Measurements from ENCODE around the gene UBQLN4.

Gene UBQLN4

GRCh38 chr1:156014829-156015228, 38.8 kb downstream of the UBQLN4 start:
- no peak for DNase-seq (ENCODE audit: low spot score)

GRCh38 chr1:156012051-156012817, 41.4 kb downstream of the UBQLN4 start:
- no peak for DNase-seq (ENCODE audit: low spot score)

- DNase-seq (ENCODE audit: low spot score): peak; percentile 2
Observed at GRCh38 chr1:156009404-156009803, 44.2 kb downstream of the UBQLN4 start.

- DNase-seq (ENCODE audit: low spot score): peak; percentile 14
Observed at GRCh38 chr1:156006666-156007376, 46.8 kb downstream of the UBQLN4 start.

- DNase-seq (ENCODE audit: low spot score): no peak
Observed at GRCh38 chr1:156004843-156005584, 48.6 kb downstream of the UBQLN4 start.

GRCh38 chr1:156003923-156004188, 49.7 kb downstream of the UBQLN4 start:
- no peak for DNase-seq (ENCODE audit: low spot score)

GRCh38 chr1:156002188-156002911, 51.2 kb downstream of the UBQLN4 start:
- no peak for DNase-seq (ENCODE audit: low spot score)

- no peak for DNase-seq (ENCODE audit: low spot score)
Observed at GRCh38 chr1:156001662-156002171, 51.9 kb downstream of the UBQLN4 start.

GRCh38 chr1:156001021-156001661, 52.5 kb downstream of the UBQLN4 start:
- no peak for DNase-seq (ENCODE audit: low spot score)

- DNase-seq (ENCODE audit: low spot score): no peak
Observed at GRCh38 chr1:155999964-156000363, 53.6 kb downstream of the UBQLN4 start.

GRCh38 chr1:155996166-155996565, 57.4 kb downstream of the UBQLN4 start:
- DNase-seq (ENCODE audit: low spot score): no peak

GRCh38 chr1:155993595-155993994, 60.0 kb downstream of the UBQLN4 start:
- DNase-seq (ENCODE audit: low spot score): no peak

- DNase-seq (ENCODE audit: low spot score): no peak
Observed at GRCh38 chr1:155990005-155990739, 63.4 kb downstream of the UBQLN4 start.

- peak; percentile 83 for DNase-seq (ENCODE audit: low spot score)
Observed at GRCh38 chr1:155989242-155990004, 64.2 kb downstream of the UBQLN4 start.

Data from AG20443 (cell line).